Kidney (tissue), 14 donors: ENCODE results near the gene RASL11A. TPM values are rescaled to one million over a fixed set of nuclear protein-coding genes. Genes with fewer than 3 reads are reported as not detected.

Experiments used
- DNase-seq, 5 donors: peaks; one replicate each; pipeline ENCODE4 v3.0.0-alpha.2; 2013 to 2020
- FAIRE-seq: peaks from 2 replicates; lab custom pipeline; 2012; peaks lifted over from hg19 to GRCh38; lab: Jason Lieb, UNC
- H3K27ac ChIP-seq, 2 donors: one replicate each; pipeline ENCODE4 v1.7.0; 2013; ENCODE audit warnings: low read depth in 2 of 2, low read length in 2 of 2, inconsistent platforms in 1 of 2
- H3K27me3 ChIP-seq: one replicate; pipeline ENCODE4 v1.7.1; 2013; ENCODE audit warnings: low read length, inconsistent platforms; ENCODE audit not compliant: control insufficient read depth, insufficient read depth
- H3K36me3 ChIP-seq, 3 donors: one replicate each; pipeline versions ENCODE4 v1.7.0 to v1.7.1; 2013; ENCODE audit warnings: low read length in 3 of 3, control low read depth in 1 of 3, inconsistent platforms in 1 of 3; ENCODE audit not compliant: insufficient read depth in 3 of 3, control insufficient read depth in 2 of 3
- H3K4me1 ChIP-seq, 3 donors: one replicate each; pipeline versions ENCODE4 v1.7.0 to v1.7.1; 2013; ENCODE audit warnings: low read length in 3 of 3, inconsistent platforms in 1 of 3, low read depth in 1 of 3; ENCODE audit not compliant: control insufficient read depth in 2 of 3, insufficient read depth in 2 of 3
- H3K4me3 ChIP-seq, 3 donors: one replicate each; pipeline versions ENCODE4 v1.7.0 to v1.8.1; 2013; ENCODE audit warnings: low read length in 3 of 3, control low read depth in 1 of 3, inconsistent platforms in 1 of 3
- H3K9ac ChIP-seq, 3 donors: one replicate each; pipeline versions ENCODE4 v1.7.0 to v1.7.1; 2013; ENCODE audit warnings: low read length in 3 of 3, control low read depth in 1 of 3, inconsistent platforms in 1 of 3
- H3K9me3 ChIP-seq, 3 donors: one replicate each; pipeline versions ENCODE4 v1.7.0 to v1.7.1; 2013; ENCODE audit warnings: low read length in 3 of 3, control low read depth in 1 of 3, inconsistent platforms in 1 of 3; ENCODE audit not compliant: control insufficient read depth in 2 of 3, insufficient read depth in 1 of 3
- intact Hi-C: fragments of 100-400 bp; cut with DNase I; formaldehyde crosslinking; loops from one replicate; pipeline ENCODE4 v1.11.1; 2022
- polyA plus RNA-seq: library from polyadenylated mRNA; stranded (reverse); fragments of 350-450 nt; fragmentation: Illumina TruSeq; extraction: RNeasy Lipid Tissue Mini Kit (QIAGEN cat#74804); gene quantifications from one replicate; pipeline ENCODE4 v1.2.3, GENCODE V29; 2014; ENCODE audit warnings: low read depth, low replicate concordance; ENCODE audit not compliant: insufficient read depth
- total RNA-seq: library from RNA; stranded (reverse); fragmentation: NEBNext Ultra II Directional; extraction: Animal tissue kit (Norgen Biotek cat#: 25700); gene quantifications from one replicate; pipeline ENCODE4 v1.2.1, GENCODE V29; 2021
- TF ChIP-seq, protein P1 (sequence below): IDR thresholded peaks from 3 replicates; pipeline ENCODE4 v1.5.1; 2012; ENCODE audit warnings: mild to moderate bottlenecking, moderate library complexity, borderline replicate concordance; ENCODE audit not compliant: insufficient read depth; ENCODE audit errors: extremely low read depth
- donor health status: control.
- donor health status: control.
- donor health status: control.
- donor health status: control.
- donor health status: control.
- donor health status: DM: yes; HTN: yes; CAD: no.
- donor health status: Normal renal cell carcinoma (clear cell type).

The RASL11A gene
- total and polyA plus RNA-seq, 2 donors from 2014 or later = 42.4 to 66.6 TPM

DNA sequence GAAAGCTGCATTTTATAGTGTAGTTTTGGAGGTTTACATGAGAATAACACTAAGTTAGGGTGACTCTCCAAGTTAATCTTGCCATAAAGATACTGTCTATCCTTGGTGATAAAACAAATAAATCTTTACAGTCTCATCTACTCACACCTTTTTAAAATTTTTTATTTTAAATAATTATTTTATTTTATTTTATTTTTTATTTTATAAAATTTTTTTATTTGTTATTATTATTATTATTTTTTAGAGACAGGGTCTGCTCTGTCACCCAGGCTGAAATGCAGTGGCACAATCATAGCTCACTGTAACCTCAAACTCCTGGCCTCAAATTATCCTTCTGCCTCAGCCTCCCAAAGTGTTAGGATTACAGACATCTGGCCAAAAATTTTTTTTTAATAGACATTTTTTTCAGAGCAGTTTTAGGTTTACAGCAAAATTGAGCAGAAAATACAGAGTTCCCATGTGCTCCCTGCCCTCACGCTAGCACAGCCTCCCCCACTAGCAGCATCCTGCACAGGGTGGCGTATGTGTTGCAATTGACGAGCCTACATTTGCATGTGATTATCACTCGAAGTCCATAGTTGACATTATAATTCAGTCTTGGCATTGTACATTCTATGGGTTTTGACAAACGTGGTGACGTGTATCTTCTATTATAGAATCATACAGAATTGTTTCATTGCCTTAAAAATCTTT lies 41.0 kb downstream of the RASL11A start:
- Histone ChIP-seq H3K9ac (no peak overlapping the region), H3K4me1 (no peaks in the 10 kb centered on the region), H3K9me3 (no peaks in the 10 kb centered on the region), H3K27ac (no peak overlapping the region), H3K27me3 (no peaks in the 10 kb centered on the region), H3K36me3 (no peaks in the 10 kb centered on the region), H3K4me3 (no peak overlapping the region)
- DNase-seq = no peak
- TF ChIP-seq, protein P1, sequence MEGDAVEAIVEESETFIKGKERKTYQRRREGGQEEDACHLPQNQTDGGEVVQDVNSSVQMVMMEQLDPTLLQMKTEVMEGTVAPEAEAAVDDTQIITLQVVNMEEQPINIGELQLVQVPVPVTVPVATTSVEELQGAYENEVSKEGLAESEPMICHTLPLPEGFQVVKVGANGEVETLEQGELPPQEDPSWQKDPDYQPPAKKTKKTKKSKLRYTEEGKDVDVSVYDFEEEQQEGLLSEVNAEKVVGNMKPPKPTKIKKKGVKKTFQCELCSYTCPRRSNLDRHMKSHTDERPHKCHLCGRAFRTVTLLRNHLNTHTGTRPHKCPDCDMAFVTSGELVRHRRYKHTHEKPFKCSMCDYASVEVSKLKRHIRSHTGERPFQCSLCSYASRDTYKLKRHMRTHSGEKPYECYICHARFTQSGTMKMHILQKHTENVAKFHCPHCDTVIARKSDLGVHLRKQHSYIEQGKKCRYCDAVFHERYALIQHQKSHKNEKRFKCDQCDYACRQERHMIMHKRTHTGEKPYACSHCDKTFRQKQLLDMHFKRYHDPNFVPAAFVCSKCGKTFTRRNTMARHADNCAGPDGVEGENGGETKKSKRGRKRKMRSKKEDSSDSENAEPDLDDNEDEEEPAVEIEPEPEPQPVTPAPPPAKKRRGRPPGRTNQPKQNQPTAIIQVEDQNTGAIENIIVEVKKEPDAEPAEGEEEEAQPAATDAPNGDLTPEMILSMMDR = no peak
- no peak for FAIRE-seq
- intact Hi-C loops = no loop called here

DNA sequence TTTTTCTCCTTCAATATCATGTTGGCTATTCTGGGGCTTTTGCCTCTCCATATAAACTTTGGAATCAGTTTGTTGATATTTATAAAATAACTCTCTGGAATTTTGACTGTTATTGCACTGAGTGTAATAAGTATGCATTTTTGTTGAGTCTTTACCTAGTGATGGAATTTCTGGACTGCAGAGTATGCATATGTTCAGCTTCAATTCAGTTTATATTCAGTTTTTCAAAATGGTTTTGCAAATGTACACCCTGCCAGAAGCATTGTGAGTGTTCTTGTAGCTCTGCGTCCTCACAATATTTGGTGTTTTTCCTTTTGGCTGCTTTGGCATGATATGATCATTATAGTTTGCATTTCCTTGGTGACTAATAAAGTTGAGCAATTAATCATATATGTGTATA lies 43.1 kb downstream of the RASL11A start:
- FAIRE-seq (no peak), DNase-seq (no peak)
- no peaks in the 10 kb centered on the region for H3K27me3 ChIP-seq
- H3K36me3 ChIP-seq = no peaks in the 10 kb centered on the region
- intact Hi-C loops = no loop called here
- no peaks in the 10 kb centered on the region for H3K9me3 ChIP-seq
- H3K9ac ChIP-seq = no peak overlapping the region
- TF ChIP-seq, protein P1 = no peak
- no peak overlapping the region for H3K27ac ChIP-seq
- no peaks in the 10 kb centered on the region for H3K4me1 ChIP-seq
- H3K4me3 ChIP-seq = no peak overlapping the region

DNA sequence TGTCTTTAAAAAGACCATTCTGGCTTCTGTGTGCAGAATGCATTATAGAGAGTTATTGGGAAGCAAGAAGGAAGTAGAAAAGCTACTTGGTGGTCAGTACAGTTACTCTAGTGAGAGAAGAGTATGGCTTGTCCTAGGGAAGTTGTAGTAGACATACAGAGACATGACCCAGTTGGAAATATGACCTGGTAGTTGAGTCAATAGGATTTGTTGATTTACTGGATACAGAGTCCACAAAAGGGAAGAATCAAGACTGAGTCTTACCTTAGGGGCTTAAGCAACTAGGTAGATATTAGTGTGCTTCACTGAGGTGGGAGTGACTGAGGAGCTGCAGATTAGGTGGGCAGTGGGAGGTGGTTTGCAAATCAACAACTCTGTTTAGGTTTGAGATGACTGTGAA lies 48.8 kb downstream of the RASL11A start:
- H3K27me3 ChIP-seq = no peaks in the 10 kb centered on the region
- no peak for DNase-seq
- intact Hi-C loops = no loop called here
- TF ChIP-seq, protein P1 = no peak
- H3K4me1 ChIP-seq = no peaks in the 10 kb centered on the region
- no peak for FAIRE-seq
- peaks cover 0 to 3% (median 0%) of the 10 kb centered on the region in 3 donors for H3K9me3 ChIP-seq
- no peak overlapping the region for H3K4me3 ChIP-seq
- no peak overlapping the region for H3K9ac ChIP-seq
- no peaks in the 10 kb centered on the region for H3K36me3 ChIP-seq
- no peak overlapping the region for H3K27ac ChIP-seq
